Neural progenitor cell (in vitro differentiated cells): Measurements from ENCODE around the gene RBPMS2.

Source experiments
- EZH2 ChIP-seq: fragments of 200-600 bp; sonication (generic); IDR thresholded peaks from 2 replicates; pipeline ENCODE4 v1.6.1; 2017; ENCODE audit warnings: antibody characterized with exemption, mild to moderate bottlenecking, moderate library complexity
- TF ChIP-seq, protein P1 (sequence below): fragments of 200-600 bp; sonication (generic); IDR thresholded peaks from 2 replicates; pipeline ENCODE4 v1.5.1; 2017; ENCODE audit warnings: antibody characterized with exemption, mild to moderate bottlenecking

GRCh38 chr15:64803526-64803925, 28.1 kb upstream of the RBPMS2 start:
- TF ChIP-seq, protein P1, sequence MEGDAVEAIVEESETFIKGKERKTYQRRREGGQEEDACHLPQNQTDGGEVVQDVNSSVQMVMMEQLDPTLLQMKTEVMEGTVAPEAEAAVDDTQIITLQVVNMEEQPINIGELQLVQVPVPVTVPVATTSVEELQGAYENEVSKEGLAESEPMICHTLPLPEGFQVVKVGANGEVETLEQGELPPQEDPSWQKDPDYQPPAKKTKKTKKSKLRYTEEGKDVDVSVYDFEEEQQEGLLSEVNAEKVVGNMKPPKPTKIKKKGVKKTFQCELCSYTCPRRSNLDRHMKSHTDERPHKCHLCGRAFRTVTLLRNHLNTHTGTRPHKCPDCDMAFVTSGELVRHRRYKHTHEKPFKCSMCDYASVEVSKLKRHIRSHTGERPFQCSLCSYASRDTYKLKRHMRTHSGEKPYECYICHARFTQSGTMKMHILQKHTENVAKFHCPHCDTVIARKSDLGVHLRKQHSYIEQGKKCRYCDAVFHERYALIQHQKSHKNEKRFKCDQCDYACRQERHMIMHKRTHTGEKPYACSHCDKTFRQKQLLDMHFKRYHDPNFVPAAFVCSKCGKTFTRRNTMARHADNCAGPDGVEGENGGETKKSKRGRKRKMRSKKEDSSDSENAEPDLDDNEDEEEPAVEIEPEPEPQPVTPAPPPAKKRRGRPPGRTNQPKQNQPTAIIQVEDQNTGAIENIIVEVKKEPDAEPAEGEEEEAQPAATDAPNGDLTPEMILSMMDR: no peak
- no peak for TF ChIP-seq EZH2
